Endothelial cell of umbilical vein (primary cell): ENCODE results near the gene ZNF804A. TPM values are rescaled to one million over a fixed set of nuclear protein-coding genes. Genes with fewer than 3 reads are reported as not detected.

Source experiments
- BruUV-seq: library from RNA; stranded (reverse); fragments of 400-500 nt; replicated peaks from 2 replicates; lab custom pipeline; 2021; lab: Mats Ljungman, UMichigan
- CTCF ChIA-PET: fragments of 300-600, 350-600 bp; sonication (Branson Sonifier 250); formaldehyde crosslinking; loops from one replicate; lab custom pipeline; 2021; ENCODE audit warnings: antibody characterized with exemption, inconsistent platforms; lab: Charles Lee
- POLR2A ChIA-PET: fragments of 300-600, 350-600 bp; sonication (Branson Sonifier 250); formaldehyde crosslinking; loops from one replicate; lab custom pipeline; 2021; ENCODE audit warnings: antibody characterized with exemption, inconsistent platforms; lab: Charles Lee
- DNase-seq: peaks from one replicate; pipeline ENCODE4 v3.0.0-alpha.2; 2011; ENCODE audit warnings: low read depth, low spot score
- FAIRE-seq: peaks from 2 replicates; lab custom pipeline; 2011; peaks lifted over from hg19 to GRCh38; lab: Jason Lieb, UNC
- H2AFZ ChIP-seq: 2 replicates; pipeline ENCODE4 v1.6.0; 2012; ENCODE audit warnings: low read depth, low read length, control low read depth, inconsistent platforms
- H3K27ac ChIP-seq: 2 replicates; pipeline ENCODE4 v1.5.1; 2011; ENCODE audit warnings: low read depth, mild to moderate bottlenecking, control low read depth, low read length, moderate library complexity; ENCODE audit not compliant: insufficient read depth
- H3K27me3 ChIP-seq, 2 experiments: 2 replicates each; pipeline versions ENCODE4 v1.6.0 to v1.6.1; 2011; ENCODE audit warnings: low read length in 2 of 2, mixed read lengths in 1 of 2; ENCODE audit not compliant: control insufficient read depth in 2 of 2, insufficient read depth in 2 of 2
- H3K36me3 ChIP-seq, 2 experiments: 2 replicates in 1 of 2; 3 replicates in 1 of 2; pipeline ENCODE4 v1.5.1; 2011; ENCODE audit warnings: low read length in 2 of 2, mild to moderate bottlenecking in 1 of 2, moderate library complexity in 1 of 2; ENCODE audit not compliant: control insufficient read depth in 2 of 2, insufficient read depth in 2 of 2; ENCODE audit errors: extremely low read depth in 1 of 2
- H3K4me1 ChIP-seq: 3 replicates; pipeline ENCODE4 v1.5.1; 2011; ENCODE audit warnings: mild to moderate bottlenecking, low read length; ENCODE audit not compliant: control insufficient read depth, insufficient read depth; ENCODE audit errors: extremely low read depth
- H3K4me2 ChIP-seq: 2 replicates; pipeline ENCODE4 v1.6.1; 2011; ENCODE audit warnings: low read length, control low read depth, mixed read lengths; ENCODE audit not compliant: insufficient read depth
- H3K4me3 ChIP-seq, 3 experiments: fragments of 200-600 bp in 1 of 3; sonication (generic), shearing (Covaris generic) in 1 of 3; replicated peaks in 1 of 3; 2 replicates each; pipeline ENCODE4 v1.5.1; 2011 to 2016; ENCODE audit warnings: control low read depth in 3 of 3, low read length in 3 of 3, mild to moderate bottlenecking in 2 of 3, inconsistent platforms in 1 of 3, low read depth in 1 of 3, moderate library complexity in 1 of 3; ENCODE audit not compliant: insufficient read depth in 1 of 3
- H3K79me2 ChIP-seq: 2 replicates; pipeline ENCODE4 v1.6.0; 2012; ENCODE audit warnings: low read length, inconsistent platforms; ENCODE audit not compliant: control insufficient read depth, insufficient read depth
- H3K9ac ChIP-seq: replicated peaks from 2 replicates; pipeline ENCODE3; 2011; ENCODE audit warnings: low read length, control low read depth; ENCODE audit not compliant: insufficient read depth; ENCODE audit errors: extremely low read depth
- H3K9me1 ChIP-seq: replicated peaks from 3 replicates; pipeline ENCODE4 v1.6.0; 2011; ENCODE audit warnings: mild to moderate bottlenecking, low read length; ENCODE audit not compliant: control insufficient read depth, insufficient read depth; ENCODE audit errors: extremely low read depth
- H3K9me3 ChIP-seq: replicated peaks from 2 replicates; pipeline ENCODE4 v1.5.1; 2012; ENCODE audit warnings: low read length, inconsistent platforms; ENCODE audit not compliant: control insufficient read depth, insufficient read depth
- H4K20me1 ChIP-seq: replicated peaks from 2 replicates; pipeline ENCODE3; 2011; ENCODE audit warnings: mild to moderate bottlenecking, low read length; ENCODE audit not compliant: control insufficient read depth, insufficient read depth; ENCODE audit errors: extremely low read depth
- CTCF ChIP-seq, 2 donors: IDR thresholded peaks; 1 replicate in 1 of 2; 2 replicates in 1 of 2; pipeline ENCODE4 v1.5.1; 2011; ENCODE audit warnings: low read length in 2 of 2, mild to moderate bottlenecking in 2 of 2, moderate library complexity in 2 of 2, control low read depth in 1 of 2, inconsistent platforms in 1 of 2, low read depth in 1 of 2; ENCODE audit not compliant: insufficient read depth in 1 of 2; ENCODE audit errors: extremely low read depth in 1 of 2
- EZH2 ChIP-seq: IDR thresholded peaks from 2 replicates; pipeline ENCODE4 v1.6.1; 2012; ENCODE audit warnings: borderline replicate concordance, low read depth, mild to moderate bottlenecking, moderate library complexity, low read length, inconsistent platforms; ENCODE audit not compliant: severe bottlenecking
- FOS ChIP-seq: IDR thresholded peaks from 2 replicates; pipeline ENCODE4 v1.6.1; 2011; ENCODE audit warnings: mild to moderate bottlenecking, low read length, moderate library complexity, borderline replicate concordance; ENCODE audit not compliant: insufficient read depth
- GATA2 ChIP-seq: IDR thresholded peaks from 2 replicates; pipeline ENCODE4 v1.7.0; 2011; ENCODE audit warnings: low read depth, mild to moderate bottlenecking, moderate library complexity, mixed read lengths, low read length; ENCODE audit not compliant: insufficient read length, insufficient read depth
- JUN ChIP-seq: IDR thresholded peaks from 2 replicates; pipeline ENCODE4 v1.6.1; 2011; ENCODE audit warnings: borderline replicate concordance, low read depth; ENCODE audit not compliant: insufficient read length, insufficient read depth
- MAX ChIP-seq: IDR thresholded peaks from 2 replicates; pipeline ENCODE4 v1.6.1; 2011; ENCODE audit not compliant: insufficient read depth, insufficient read length
- MYC ChIP-seq: IDR thresholded peaks from one replicate; pipeline ENCODE4 v1.6.1; 2011; ENCODE audit warnings: mild to moderate bottlenecking, low read depth, low read length
- POLR2A ChIP-seq: IDR thresholded peaks from 2 replicates; pipeline ENCODE4 v1.6.1; 2012; ENCODE audit warnings: low read depth, mild to moderate bottlenecking, control low read depth, low read length
- POLR2AphosphoS5 ChIP-seq: IDR thresholded peaks from 2 replicates; pipeline ENCODE4 v1.6.1; 2012; ENCODE audit warnings: low read depth, mild to moderate bottlenecking, control low read depth, low read length, moderate library complexity; ENCODE audit not compliant: insufficient read depth
- dilution Hi-C: fragments of 300-500 bp; cut with MboI; formaldehyde crosslinking; loops from one replicate; pipeline ENCODE4 v1.15.0; 2019; ENCODE audit warnings: low sequenced_read_pairs; ENCODE audit not compliant: extremely low pct_ligation_motif_present
- intact Hi-C: fragments of 100-400 bp; cut with micrococcal nuclease; formaldehyde crosslinking; loops from one replicate; pipeline ENCODE4 v1.10.0; 2022
- polyA plus RNA-seq, 4 experiments: library from polyadenylated mRNA; depleted of rRNA in 3 of 4; stranded (reverse) in 3 of 4; unstranded in 1 of 4; fragments of >200 nt; gene quantifications; 2 replicates each; pipeline versions ENCODE4 v1.2.1 to v1.2.3, GENCODE V29; 2011 to 2012; ENCODE audit warnings: missing spikeins in 1 of 4
- total RNA-seq: library from RNA; stranded (reverse); gene quantifications from 2 replicates; pipeline ENCODE4 v1.2.3, GENCODE V29; 2021

Gene ZNF804A
- total and polyA plus RNA-seq, 2 donors (not counting 3 experiments of a cell fraction or from before 2014, with no cell fraction given): 0.22 TPM; not detected in 1

GRCh38 chr2:184875911-184876310 is 277.6 kb downstream of the ZNF804A start:
- intact Hi-C loops (no loop called here), dilution Hi-C loops (no loop called here)
- no peaks in the 10 kb centered on the region for H3K4me1 ChIP-seq
- no peaks in the 10 kb centered on the region for H3K27me3 ChIP-seq
- FAIRE-seq (no peak), DNase-seq (peak; percentile 21)
- H3K36me3 ChIP-seq: no peaks in the 10 kb centered on the region
- H3K9me3 ChIP-seq: no peaks in the 10 kb centered on the region
- TF ChIP-seq POLR2A (no peak), GATA2 (no peak), CTCF (IDR thresholded peaks at IDR 0.05; ENCODE audit: extremely low read depth in 1 of 2, insufficient read depth in 1 of 2, low read depth in 1 of 2, low read length in 2 of 2) (no peak), FOS (no peak), MAX (no peak), POLR2AphosphoS5 (no peak), JUN (no peak), MYC (no peak), EZH2 (no peak)
- H4K20me1 ChIP-seq: no peaks in the 10 kb centered on the region
- ChIA-PET CTCF (no interaction called here), POLR2A (no interaction called here)
- no peak overlapping the region for H3K4me3 ChIP-seq
- H3K27ac ChIP-seq: no peak overlapping the region
- no peak overlapping the region for H3K4me2 ChIP-seq
- no peak overlapping the region for H3K9ac ChIP-seq
- no peaks in the 10 kb centered on the region for H3K79me2 ChIP-seq
- no peaks in the 10 kb centered on the region for H3K9me1 ChIP-seq
- no peak overlapping the region for H2AFZ ChIP-seq
- no TSS peak for BruUV-seq
